HEK293 (cell line): ENCODE results near the gene S100PBP.

Experiments used
- CTCF ChIA-PET: fragments of 350-600 bp; formaldehyde crosslinking; extraction: SDS; loops from one replicate; lab custom pipeline; 2021; ENCODE audit warnings: antibody characterized with exemption; lab: Yijun Ruan, JAX
- POLR2A ChIA-PET: fragments of 300-600 bp; formaldehyde crosslinking; extraction: SDS; loops from one replicate; lab custom pipeline; 2020; ENCODE audit warnings: antibody characterized with exemption, inconsistent platforms; lab: Yijun Ruan, JAX
- H3K27ac ChIP-seq: fragments of 200-500 bp; sonication (Bioruptor generic); 2 replicates; pipeline ENCODE4 v1.5.1; 2014; ENCODE audit warnings: low read depth, low read length, control low read depth, inconsistent platforms; ENCODE audit errors: extremely low read depth
- H3K36me3 ChIP-seq, 2 experiments: fragments of 200-500 bp in 1 of 2; sonication (Bioruptor generic) in 1 of 2; 1 replicate in 1 of 2; 2 replicates in 1 of 2; pipeline ENCODE4 v1.5.1; 2014 to 2017; ENCODE audit warnings: inconsistent platforms in 2 of 2, low read length in 2 of 2; ENCODE audit not compliant: control insufficient read depth in 2 of 2, insufficient read depth in 1 of 2
- H3K4me1 ChIP-seq: fragments of 200-500 bp; sonication (Bioruptor generic); 2 replicates; pipeline ENCODE4 v1.5.1; 2014; ENCODE audit warnings: mild to moderate bottlenecking, low read length, inconsistent platforms; ENCODE audit not compliant: control insufficient read depth, insufficient read depth
- H3K4me3 ChIP-seq: 2 replicates; pipeline ENCODE4 v1.5.1; 2011; ENCODE audit warnings: low read depth, mild to moderate bottlenecking, control low read depth, low read length, moderate library complexity
- H3K9me3 ChIP-seq: fragments of 200-500 bp; sonication (Bioruptor generic); 2 replicates; pipeline ENCODE4 v1.5.1; 2014; ENCODE audit warnings: low read depth, low read length, inconsistent platforms; ENCODE audit not compliant: control insufficient read depth, insufficient read depth
- EGR2 ChIP-seq: fragments of 450-650 bp; formaldehyde crosslinking; IDR thresholded peaks from 2 replicates; pipeline ENCODE4 v1.5.1; 2016; ENCODE audit warnings: low read depth, missing biosample characterization, missing genetic modification characterization
- HOXA7 ChIP-seq: sonication (generic); formaldehyde crosslinking; IDR thresholded peaks from 2 replicates; pipeline ENCODE4 v1.8.1; 2022; ENCODE audit warnings: missing genetic modification reagents, borderline replicate concordance
- REPIN1 ChIP-seq: fragments of 450-650 bp; formaldehyde crosslinking; IDR thresholded peaks from 2 replicates; pipeline ENCODE4 v1.5.1; 2017; ENCODE audit warnings: missing biosample characterization, missing genetic modification characterization, low read depth
- SP2 ChIP-seq: fragments of 450-650 bp; formaldehyde crosslinking; IDR thresholded peaks from 2 replicates; pipeline ENCODE4 v1.5.1; 2016; ENCODE audit warnings: missing biosample characterization, missing genetic modification characterization
- ZBTB7A ChIP-seq: fragments of 450-650 bp; formaldehyde crosslinking; IDR thresholded peaks from 2 replicates; pipeline ENCODE4 v1.5.1; 2016; ENCODE audit warnings: low read depth, missing biosample characterization, missing genetic modification characterization
- ZBTB8A ChIP-seq: fragments of 450-650 bp; formaldehyde crosslinking; IDR thresholded peaks from 2 replicates; pipeline ENCODE4 v1.5.1; 2016; ENCODE audit warnings: missing biosample characterization, missing genetic modification characterization
- ZFHX2 ChIP-seq: fragments of 450-650 bp; formaldehyde crosslinking; conservative IDR thresholded peaks from 2 replicates; pipeline ENCODE4 v1.5.1; 2016; ENCODE audit warnings: missing biosample characterization, missing genetic modification characterization
- ZFP41 ChIP-seq: fragments of 450-650 bp; formaldehyde crosslinking; IDR thresholded peaks from 2 replicates; pipeline ENCODE4 v1.5.1; 2016; ENCODE audit warnings: missing biosample characterization, missing genetic modification characterization, borderline replicate concordance
- ZIC2 ChIP-seq: fragments of 450-650 bp; formaldehyde crosslinking; IDR thresholded peaks from 2 replicates; pipeline ENCODE4 v1.5.1; 2016; ENCODE audit warnings: missing biosample characterization, missing genetic modification characterization
- ZNF157 ChIP-seq: fragments of 450-650 bp; formaldehyde crosslinking; IDR thresholded peaks from 2 replicates; pipeline ENCODE4 v1.5.1; 2016; ENCODE audit warnings: missing biosample characterization, missing genetic modification characterization
- ZNF174 ChIP-seq: fragments of 450-650 bp; formaldehyde crosslinking; IDR thresholded peaks from 2 replicates; pipeline ENCODE4 v1.5.0; 2017; ENCODE audit warnings: missing biosample characterization, mild to moderate bottlenecking, missing genetic modification characterization
- ZNF311 ChIP-seq: fragments of 450-650 bp; formaldehyde crosslinking; IDR thresholded peaks from 2 replicates; pipeline ENCODE4 v1.5.1; 2017; ENCODE audit warnings: missing biosample characterization, missing genetic modification characterization, borderline replicate concordance
- ZNF341 ChIP-seq: fragments of 450-650 bp; formaldehyde crosslinking; IDR thresholded peaks from 2 replicates; pipeline ENCODE4; 2016; ENCODE audit warnings: low read depth, missing biosample characterization, missing genetic modification characterization
- ZNF394 ChIP-seq: fragments of 450-650 bp; formaldehyde crosslinking; IDR thresholded peaks from 2 replicates; pipeline ENCODE4 v1.5.1; 2016; ENCODE audit warnings: missing biosample characterization, missing genetic modification characterization, mild to moderate bottlenecking, moderate library complexity, borderline replicate concordance
- ZNF416 ChIP-seq: fragments of 450-650 bp; formaldehyde crosslinking; IDR thresholded peaks from 2 replicates; pipeline ENCODE4 v1.5.1; 2016; ENCODE audit warnings: missing biosample characterization, missing genetic modification characterization
- ZNF514 ChIP-seq: fragments of 450-650 bp; formaldehyde crosslinking; IDR thresholded peaks from 2 replicates; pipeline ENCODE4 v1.5.1; 2016; ENCODE audit warnings: missing biosample characterization, missing genetic modification characterization
- ZNF548 ChIP-seq: fragments of 450-650 bp; formaldehyde crosslinking; IDR thresholded peaks from 2 replicates; pipeline ENCODE4 v1.5.1; 2016; ENCODE audit warnings: missing biosample characterization, missing genetic modification characterization
- ZNF624 ChIP-seq: fragments of 450-650 bp; formaldehyde crosslinking; IDR thresholded peaks from 2 replicates; pipeline ENCODE4 v1.5.1; 2017; ENCODE audit warnings: missing biosample characterization, missing genetic modification characterization
- ZNF768 ChIP-seq: fragments of 450-650 bp; formaldehyde crosslinking; IDR thresholded peaks from 2 replicates; pipeline ENCODE4 v1.5.1; 2018; ENCODE audit warnings: missing biosample characterization, mild to moderate bottlenecking, missing genetic modification characterization
- ZNF792 ChIP-seq: fragments of 450-650 bp; formaldehyde crosslinking; IDR thresholded peaks from 2 replicates; pipeline ENCODE4 v1.5.1; 2016; ENCODE audit warnings: missing biosample characterization, missing genetic modification characterization
- ZSCAN23 ChIP-seq: fragments of 450-650 bp; formaldehyde crosslinking; IDR thresholded peaks from 2 replicates; pipeline ENCODE4 v1.5.1; 2016; ENCODE audit warnings: missing biosample characterization, missing genetic modification characterization
- TF ChIP-seq, protein P1 (sequence below): fragments of 450-650 bp; formaldehyde crosslinking; IDR thresholded peaks from 2 replicates; pipeline ENCODE4 v1.5.1; 2016; ENCODE audit warnings: missing biosample characterization, missing genetic modification characterization
- TF ChIP-seq, protein P2 (sequence below): fragments of 450-650 bp; formaldehyde crosslinking; IDR thresholded peaks from 2 replicates; pipeline ENCODE4 v1.5.1; 2017; ENCODE audit warnings: missing biosample characterization, missing genetic modification characterization
- TF ChIP-seq, protein P3 (sequence below): fragments of 450-650 bp; formaldehyde crosslinking; IDR thresholded peaks from 2 replicates; pipeline ENCODE4 v1.5.1; 2016; ENCODE audit warnings: missing biosample characterization, missing genetic modification characterization

S100PBP gene

DNA sequence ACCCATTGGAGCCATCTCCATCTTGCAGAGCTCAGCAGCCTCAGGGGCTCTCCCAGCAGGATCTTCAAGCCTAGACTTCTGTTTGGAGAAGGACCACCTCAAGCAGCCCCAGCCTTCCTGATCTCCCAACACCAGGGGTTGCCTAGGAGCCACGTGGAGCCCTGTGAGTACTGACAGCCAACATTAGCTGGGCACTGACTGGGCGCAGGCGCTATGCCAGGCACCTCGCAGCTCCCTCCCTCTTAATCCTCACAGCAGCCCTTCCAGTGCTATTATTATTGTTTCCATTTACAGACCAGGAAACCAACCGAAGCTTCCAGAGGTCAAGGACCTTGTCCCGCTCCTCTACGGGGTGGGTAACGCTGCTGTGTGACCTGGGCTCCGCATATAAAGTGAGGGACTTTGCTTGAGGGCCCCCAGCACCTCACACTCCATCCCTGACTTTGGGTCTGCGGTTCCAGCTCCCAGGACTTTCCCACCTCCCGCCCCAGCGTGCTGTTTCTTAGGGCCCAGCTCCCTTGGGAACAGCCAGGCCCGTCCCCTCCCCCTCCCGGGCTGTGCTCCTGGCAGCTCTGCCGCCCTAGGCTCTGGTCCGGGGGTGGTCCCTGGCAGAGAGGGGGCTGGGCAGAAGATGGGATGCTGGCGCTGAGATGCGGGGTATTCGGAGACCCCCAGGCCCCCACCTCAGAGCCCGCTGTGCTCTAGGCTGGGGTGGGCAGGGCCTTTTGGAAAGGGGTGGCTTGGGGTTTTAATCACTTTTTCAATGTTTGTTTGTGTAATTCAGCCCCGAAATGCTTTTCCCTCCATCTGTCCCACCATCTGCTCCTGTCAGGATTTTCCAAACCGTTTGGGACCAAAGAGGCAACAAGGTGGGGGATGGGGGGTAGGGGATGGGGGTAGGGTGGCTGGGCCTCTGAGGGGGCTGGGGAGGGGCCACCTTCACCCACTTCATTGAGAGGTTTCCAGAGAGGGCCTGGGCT, 64.7 kb downstream of the S100PBP start:
- TF ChIP-seq REPIN1 (tag by site-specific recombination), result no peak
- peak; percentile 95 for TF ChIP-seq ZNF341
- no peak for TF ChIP-seq ZFP41 (tag by site-specific recombination)
- TF ChIP-seq ZBTB8A (tag by site-specific recombination), result 0 out of 2 replicates have a peak, but pooled peaks have one; percentile 18
- TF ChIP-seq ZIC2 (tag by site-specific recombination), result peak; percentile 52
- no peak for TF ChIP-seq ZNF311 (tag by site-specific recombination)
- 0 out of 2 replicates have a peak, but pooled peaks have one; percentile 13 for TF ChIP-seq ZFHX2
- 0 out of 2 replicates have a peak, but pooled peaks have one; percentile 25 for TF ChIP-seq EGR2 (tag by site-specific recombination)
- no peak for TF ChIP-seq ZSCAN23 (tag by site-specific recombination)
- TF ChIP-seq, protein P1, sequence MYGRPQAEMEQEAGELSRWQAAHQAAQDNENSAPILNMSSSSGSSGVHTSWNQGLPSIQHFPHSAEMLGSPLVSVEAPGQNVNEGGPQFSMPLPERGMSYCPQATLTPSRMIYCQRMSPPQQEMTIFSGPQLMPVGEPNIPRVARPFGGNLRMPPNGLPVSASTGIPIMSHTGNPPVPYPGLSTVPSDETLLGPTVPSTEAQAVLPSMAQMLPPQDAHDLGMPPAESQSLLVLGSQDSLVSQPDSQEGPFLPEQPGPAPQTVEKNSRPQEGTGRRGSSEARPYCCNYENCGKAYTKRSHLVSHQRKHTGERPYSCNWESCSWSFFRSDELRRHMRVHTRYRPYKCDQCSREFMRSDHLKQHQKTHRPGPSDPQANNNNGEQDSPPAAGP (tag by site-specific recombination), result no peak
- no peak for TF ChIP-seq ZNF157 (tag by site-specific recombination)
- TF ChIP-seq SP2 (tag by site-specific recombination), result 0 out of 2 replicates have a peak, but pooled peaks have one; percentile 19
- no peak for TF ChIP-seq ZNF548 (tag by site-specific recombination)
- TF ChIP-seq ZNF174 (tag by site-specific recombination), result no peak
- TF ChIP-seq ZNF394 (tag by site-specific recombination), result no peak
- TF ChIP-seq ZNF792 (tag by site-specific recombination), result no peak
- TF ChIP-seq ZNF624 (tag by site-specific recombination), result no peak
- TF ChIP-seq ZBTB7A (tag by site-specific recombination), result no peak
- no peak for TF ChIP-seq HOXA7 (CRISPR knock-in tag)
- TF ChIP-seq, protein P2, sequence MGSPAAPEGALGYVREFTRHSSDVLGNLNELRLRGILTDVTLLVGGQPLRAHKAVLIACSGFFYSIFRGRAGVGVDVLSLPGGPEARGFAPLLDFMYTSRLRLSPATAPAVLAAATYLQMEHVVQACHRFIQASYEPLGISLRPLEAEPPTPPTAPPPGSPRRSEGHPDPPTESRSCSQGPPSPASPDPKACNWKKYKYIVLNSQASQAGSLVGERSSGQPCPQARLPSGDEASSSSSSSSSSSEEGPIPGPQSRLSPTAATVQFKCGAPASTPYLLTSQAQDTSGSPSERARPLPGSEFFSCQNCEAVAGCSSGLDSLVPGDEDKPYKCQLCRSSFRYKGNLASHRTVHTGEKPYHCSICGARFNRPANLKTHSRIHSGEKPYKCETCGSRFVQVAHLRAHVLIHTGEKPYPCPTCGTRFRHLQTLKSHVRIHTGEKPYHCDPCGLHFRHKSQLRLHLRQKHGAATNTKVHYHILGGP (tag by site-specific recombination), result no peak
- TF ChIP-seq ZNF416 (tag by site-specific recombination), result no peak
- Histone ChIP-seq H3K9me3 (no peaks in the 10 kb centered on the region), H3K4me1 (no peaks in the 10 kb centered on the region), H3K4me3 (no peak overlapping the region), H3K27ac (no peak overlapping the region), H3K36me3 (no peaks in the 10 kb centered on the region)
- ChIA-PET CTCF (interaction anchor here (0.6 to 1.2 kb wide), 4 partner anchors 9 to 462 kb away, joined by 3 to 4 read pairs (median 3); no protein-coding TSS in a partner anchor), POLR2A (no interaction called here)

DNA sequence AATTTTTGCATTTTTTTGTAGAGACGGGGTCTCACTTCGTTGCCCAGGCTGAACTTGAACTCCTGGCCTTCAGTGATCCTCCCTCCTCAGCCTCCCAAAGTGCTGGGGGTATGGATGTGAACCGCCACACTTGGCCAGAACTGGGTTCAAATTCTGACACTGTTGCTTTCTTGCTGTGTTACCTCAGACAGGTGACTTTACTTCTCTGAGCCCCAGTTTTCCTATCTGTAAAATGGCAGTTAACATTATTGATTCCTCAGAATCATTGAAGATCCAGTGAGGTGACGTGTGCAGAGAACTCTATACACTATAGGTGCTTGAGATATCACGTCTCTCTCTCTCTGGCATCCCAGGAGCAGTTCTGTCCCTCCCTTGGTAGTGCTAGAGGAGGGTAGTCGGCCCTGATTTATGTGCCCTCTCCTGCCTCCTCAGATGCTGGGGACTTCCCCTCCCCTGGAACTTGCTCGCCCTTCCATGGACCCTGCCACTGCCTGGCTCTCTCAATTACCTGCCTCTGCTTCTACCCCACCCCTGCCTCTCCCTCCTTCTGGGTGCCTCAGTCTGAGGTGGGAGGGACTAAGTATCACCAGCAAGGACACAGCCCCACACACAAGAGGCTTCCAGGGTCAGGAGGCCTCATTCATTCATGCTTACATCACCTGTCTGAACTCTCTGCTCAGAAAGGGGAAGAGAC, 66.0 kb downstream of the S100PBP start:
- ChIA-PET CTCF (interaction anchor here (1.2 kb wide), 1 partner anchor 8 kb away, joined by 4 read pairs; no protein-coding TSS in a partner anchor), POLR2A (no interaction called here)
- Histone ChIP-seq H3K9me3 (no peaks in the 10 kb centered on the region), H3K4me3 (no peak overlapping the region), H3K27ac (no peak overlapping the region), H3K36me3 (no peaks in the 10 kb centered on the region), H3K4me1 (no peaks in the 10 kb centered on the region)
- TF ChIP-seq, protein P1 (tag by site-specific recombination), result 0 out of 2 replicates have a peak, but pooled peaks have one; percentile 47
- TF ChIP-seq ZNF768 (tag by site-specific recombination), result peak; percentile 82; the same call in 1 of the 2 replicates
- TF ChIP-seq, protein P3, sequence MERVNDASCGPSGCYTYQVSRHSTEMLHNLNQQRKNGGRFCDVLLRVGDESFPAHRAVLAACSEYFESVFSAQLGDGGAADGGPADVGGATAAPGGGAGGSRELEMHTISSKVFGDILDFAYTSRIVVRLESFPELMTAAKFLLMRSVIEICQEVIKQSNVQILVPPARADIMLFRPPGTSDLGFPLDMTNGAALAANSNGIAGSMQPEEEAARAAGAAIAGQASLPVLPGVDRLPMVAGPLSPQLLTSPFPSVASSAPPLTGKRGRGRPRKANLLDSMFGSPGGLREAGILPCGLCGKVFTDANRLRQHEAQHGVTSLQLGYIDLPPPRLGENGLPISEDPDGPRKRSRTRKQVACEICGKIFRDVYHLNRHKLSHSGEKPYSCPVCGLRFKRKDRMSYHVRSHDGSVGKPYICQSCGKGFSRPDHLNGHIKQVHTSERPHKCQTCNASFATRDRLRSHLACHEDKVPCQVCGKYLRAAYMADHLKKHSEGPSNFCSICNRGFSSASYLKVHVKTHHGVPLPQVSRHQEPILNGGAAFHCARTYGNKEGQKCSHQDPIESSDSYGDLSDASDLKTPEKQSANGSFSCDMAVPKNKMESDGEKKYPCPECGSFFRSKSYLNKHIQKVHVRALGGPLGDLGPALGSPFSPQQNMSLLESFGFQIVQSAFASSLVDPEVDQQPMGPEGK (tag by site-specific recombination), result peak; percentile 17; the same call in 1 of the 2 replicates
- TF ChIP-seq ZNF514 (tag by site-specific recombination), result no peak
- TF ChIP-seq, all 188 proteins: peak for 3
